Esophagus (tissue), 2 donors: Measurements from ENCODE around the gene SASH1. TPM values are rescaled to one million over a fixed set of nuclear protein-coding genes. Genes with fewer than 3 reads are reported as not detected.

ENCODE experiments used
- H3K27ac ChIP-seq, 2 donors: one replicate each; pipeline ENCODE4 v1.5.1; 2013; ENCODE audit warnings: low read depth in 2 of 2, mild to moderate bottlenecking in 2 of 2, inconsistent platforms in 1 of 2, low read length in 1 of 2, moderate library complexity in 1 of 2
- H3K27me3 ChIP-seq, 2 donors: one replicate each; pipeline ENCODE4 v1.6.1; 2013; ENCODE audit warnings: low read length in 2 of 2, control low read depth in 1 of 2, mild to moderate bottlenecking in 1 of 2; ENCODE audit not compliant: insufficient read depth in 2 of 2, control insufficient read depth in 1 of 2
- H3K36me3 ChIP-seq, 2 donors: one replicate each; pipeline ENCODE4 v1.6.1; 2013; ENCODE audit warnings: low read length in 1 of 2; ENCODE audit not compliant: control insufficient read depth in 2 of 2, insufficient read depth in 2 of 2
- H3K4me1 ChIP-seq, 2 donors: one replicate each; pipeline ENCODE4 v1.6.1; 2013; ENCODE audit warnings: low read length in 1 of 2; ENCODE audit not compliant: control insufficient read depth in 2 of 2, insufficient read depth in 2 of 2
- H3K4me3 ChIP-seq, 2 donors: one replicate each; pipeline ENCODE4 v1.5.1; 2013; ENCODE audit warnings: low read length in 2 of 2, mild to moderate bottlenecking in 2 of 2, low read depth in 1 of 2, moderate library complexity in 1 of 2
- H3K9me3 ChIP-seq, 2 donors: one replicate each; pipeline ENCODE4 v1.6.1; 2013; ENCODE audit warnings: mild to moderate bottlenecking in 2 of 2, low read depth in 1 of 2, low read length in 1 of 2, moderate library complexity in 1 of 2; ENCODE audit not compliant: control insufficient read depth in 2 of 2, insufficient read depth in 1 of 2
- WGBS, 2 donors: extraction: QIAGEN DNeasy Blood & Tissue Kit; methylation state at CpG; one replicate each; pipeline ENCODE4 v1.1.7; 2013; 5-methylcytosine and 5-hydroxymethylcytosine counted together
- polyA plus RNA-seq, 2 donors: library from polyadenylated mRNA; stranded (reverse); fragments of 200-250 nt; gene quantifications; one replicate each; pipeline ENCODE4 v1.2.3, GENCODE V29; 2013
- donor health status: healthy with polysubstance abuse.
- donor health status: Bipolar disorder and iron deficiency.

The SASH1 gene
- polyA plus RNA-seq, 2 donors, result 29.6 to 59.0 TPM

GRCh38 chr6:148464319-148465010, 121.8 kb downstream of the SASH1 start:
- Histone ChIP-seq H3K27me3 (no peaks in the 10 kb centered on the region), H3K27ac (peak overlapping the region; percentile 17 to 26), H3K9me3 (no peaks in the 10 kb centered on the region), H3K4me3 (no peak overlapping the region), H3K4me1 (peaks cover 0 to 2% of the 10 kb centered on the region in 2 donors), H3K36me3 (peaks cover 0 to 1% of the 10 kb centered on the region in 2 donors)
- WGBS, 2 donors, result 37 to 41% methylated on average over 5 of the region's 5 CpGs

- Histone ChIP-seq H3K4me1 (peaks cover 0 to 2% of the 10 kb centered on the region in 2 donors), H3K27ac (no peak overlapping the region), H3K36me3 (peaks cover 0 to 1% of the 10 kb centered on the region in 2 donors)
Measured at GRCh38 chr6:148465011-148465335, 122.3 kb downstream of the SASH1 start.

GRCh38 chr6:148465670-148466069, 123.0 kb downstream of the SASH1 start:
- Histone ChIP-seq H3K27me3 (no peaks in the 10 kb centered on the region), H3K9me3 (no peaks in the 10 kb centered on the region), H3K4me1 (peaks cover 0 to 2% of the 10 kb centered on the region in 2 donors), H3K36me3 (peaks cover 0 to 1% of the 10 kb centered on the region in 2 donors), H3K27ac (peak overlapping the region in 1 of 2 donors; percentile 7), H3K4me3 (no peak overlapping the region)
- 56 to 68% methylated on average over 6 of the region's 6 CpGs for WGBS, 2 donors

More at GRCh38 chr6:148465011-148465335, 122.3 kb downstream of the SASH1 start:
- Histone ChIP-seq H3K27me3 (no peaks in the 10 kb centered on the region), H3K4me3 (no peak overlapping the region), H3K9me3 (no peaks in the 10 kb centered on the region)
- 74 to 75% methylated on average over 5 of the region's 5 CpGs for WGBS, 2 donors

GRCh38 chr6:148466158-148466557, 123.5 kb downstream of the SASH1 start:
- 63 to 72% methylated on average over 4 of the region's 4 CpGs for WGBS, 2 donors
- H3K27me3 ChIP-seq, result no peaks in the 10 kb centered on the region
- no peak overlapping the region for H3K4me3 ChIP-seq
- H3K36me3 ChIP-seq, result peaks cover 0 to 1% of the 10 kb centered on the region in 2 donors
- H3K9me3 ChIP-seq, result no peaks in the 10 kb centered on the region
- H3K27ac ChIP-seq, result no peak overlapping the region
- H3K4me1 ChIP-seq, result peaks cover 0 to 2% of the 10 kb centered on the region in 2 donors

GRCh38 chr6:148467926-148468325, 125.3 kb downstream of the SASH1 start:
- H3K36me3 ChIP-seq, result peaks cover 0 to 1% of the 10 kb centered on the region in 2 donors
- H3K27ac ChIP-seq, result no peak overlapping the region
- peaks cover 0 to 2% of the 10 kb centered on the region in 2 donors for H3K4me1 ChIP-seq
- H3K27me3 ChIP-seq, result no peaks in the 10 kb centered on the region
- no peaks in the 10 kb centered on the region for H3K9me3 ChIP-seq
- WGBS, 2 donors, result 72 to 78% methylated on average over 4 of the region's 4 CpGs
- no peak overlapping the region for H3K4me3 ChIP-seq

- 84 to 89% methylated on average over 8 of the region's 8 CpGs for WGBS, 2 donors
Measured at GRCh38 chr6:148470156-148470555, 127.5 kb downstream of the SASH1 start.

GRCh38 chr6:148470606-148471465, 128.2 kb downstream of the SASH1 start:
- peaks cover 0 to 10% of the 10 kb centered on the region in 2 donors for H3K36me3 ChIP-seq
- no peak overlapping the region for H3K4me3 ChIP-seq
- H3K9me3 ChIP-seq, result no peaks in the 10 kb centered on the region
- WGBS, 2 donors, result 84 to 85% methylated on average over 10 of the region's 10 CpGs
- H3K27ac ChIP-seq, result no peak overlapping the region
- no peaks in the 10 kb centered on the region for H3K4me1 ChIP-seq
- no peaks in the 10 kb centered on the region for H3K27me3 ChIP-seq

More at GRCh38 chr6:148470156-148470555, 127.5 kb downstream of the SASH1 start:
- H3K27me3 ChIP-seq, result no peaks in the 10 kb centered on the region
- no peak overlapping the region for H3K4me3 ChIP-seq
- peaks cover 0 to 2% of the 10 kb centered on the region in 2 donors for H3K4me1 ChIP-seq
- H3K9me3 ChIP-seq, result no peaks in the 10 kb centered on the region
- H3K27ac ChIP-seq, result peak overlapping the region in 1 of 2 donors; percentile 18
- peaks cover 0 to 6% of the 10 kb centered on the region in 2 donors for H3K36me3 ChIP-seq

GRCh38 chr6:148471624-148472159, 129.1 kb downstream of the SASH1 start:
- Histone ChIP-seq H3K27me3 (no peaks in the 10 kb centered on the region), H3K36me3 (peaks cover 0 to 10% of the 10 kb centered on the region in 2 donors), H3K9me3 (no peaks in the 10 kb centered on the region), H3K27ac (peak overlapping the region in 1 of 2 donors; percentile 27), H3K4me1 (no peaks in the 10 kb centered on the region), H3K4me3 (no peak overlapping the region)
- 68 to 75% methylated on average over 9 of the region's 9 CpGs for WGBS, 2 donors

- Histone ChIP-seq H3K36me3 (peaks cover 0 to 10% of the 10 kb centered on the region in 2 donors), H3K4me3 (no peak overlapping the region), H3K27ac (no peak overlapping the region), H3K4me1 (no peaks in the 10 kb centered on the region), H3K9me3 (no peaks in the 10 kb centered on the region), H3K27me3 (no peaks in the 10 kb centered on the region)
- WGBS, 2 donors, result 75 to 77% methylated on average over 12 of the region's 12 CpGs
Measured at GRCh38 chr6:148472171-148473105, 129.8 kb downstream of the SASH1 start.
